HUES48 (cell line): ENCODE data around the gene HSPA1B.

Source experiments
- H3K27ac ChIP-seq: one replicate; pipeline ENCODE4 v1.7.0; 2013; ENCODE audit warnings: low read depth, low read length, inconsistent platforms
- H3K27me3 ChIP-seq: 2 replicates; pipeline ENCODE4 v1.6.1; 2013; ENCODE audit warnings: mild to moderate bottlenecking, low read length; ENCODE audit not compliant: control insufficient read depth, insufficient read depth
- H3K36me3 ChIP-seq: 2 replicates; pipeline ENCODE4 v1.6.1; 2013; ENCODE audit warnings: low read length; ENCODE audit not compliant: control insufficient read depth, insufficient read depth
- H3K4me1 ChIP-seq: 2 replicates; pipeline ENCODE4 v1.6.1; 2013; ENCODE audit warnings: mild to moderate bottlenecking, low read length; ENCODE audit not compliant: control insufficient read depth, insufficient read depth
- H3K4me3 ChIP-seq: 2 replicates; pipeline ENCODE4 v1.5.1; 2013; ENCODE audit warnings: mild to moderate bottlenecking, low read depth, low read length
- H3K9ac ChIP-seq: 2 replicates; pipeline ENCODE4 v1.6.1; 2013; ENCODE audit warnings: mild to moderate bottlenecking, low read depth, low read length, moderate library complexity
- H3K9me3 ChIP-seq: 2 replicates; pipeline ENCODE4 v1.6.1; 2013; ENCODE audit warnings: low read length; ENCODE audit not compliant: control insufficient read depth, insufficient read depth

Gene HSPA1B

DNA sequence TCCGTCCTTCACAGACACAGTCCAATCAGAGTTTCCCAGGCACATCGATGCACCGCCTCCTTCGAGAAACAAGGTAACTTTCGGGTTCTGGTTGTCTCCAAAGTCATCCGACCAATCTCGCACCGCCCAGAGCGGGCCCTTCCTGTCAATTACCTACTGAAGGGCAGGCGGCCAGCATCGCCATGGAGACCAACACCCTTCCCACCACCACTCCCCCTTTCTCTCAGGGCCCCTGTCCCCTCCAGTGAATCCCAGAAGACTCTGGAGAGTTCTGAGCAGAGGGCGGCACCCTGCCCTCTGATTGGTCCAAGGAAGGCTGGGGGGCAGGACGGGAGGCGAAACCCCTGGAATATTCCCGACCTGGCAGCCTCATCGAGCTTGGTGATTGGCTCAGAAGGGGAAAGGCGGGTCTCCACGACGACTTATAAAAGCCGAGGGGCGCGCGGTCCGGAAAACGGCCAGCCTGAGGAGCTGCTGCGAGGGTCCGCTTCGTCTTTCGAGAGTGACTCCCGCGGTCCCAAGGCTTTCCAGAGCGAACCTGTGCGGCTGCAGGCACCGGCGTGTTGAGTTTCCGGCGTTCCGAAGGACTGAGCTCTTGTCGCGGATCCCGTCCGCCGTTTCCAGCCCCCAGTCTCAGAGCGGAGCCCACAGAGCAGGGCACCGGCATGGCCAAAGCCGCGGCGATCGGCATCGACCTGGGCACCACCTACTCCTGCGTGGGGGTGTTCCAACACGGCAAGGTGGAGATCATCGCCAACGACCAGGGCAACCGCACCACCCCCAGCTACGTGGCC lies at the start of gene HSPA1B:
HSPA1B (plus strand) TSS at position 453 of the 794 bp plus-strand sequence; CDS start at position 666, 213 bp downstream.
- H3K27ac ChIP-seq: peak within 1 kb of the TSS; percentile 95
- H3K36me3 ChIP-seq: no peaks in the 10 kb centered on the region
- peak within 1 kb of the TSS; percentile 86 for H3K4me3 ChIP-seq
- H3K9ac ChIP-seq: peak within 1 kb of the TSS; percentile 63
- H3K27me3 ChIP-seq: no peaks in the 10 kb centered on the region
- no peaks in the 10 kb centered on the region for H3K9me3 ChIP-seq
- peaks cover 18% of the 10 kb centered on the region for H3K4me1 ChIP-seq

DNA sequence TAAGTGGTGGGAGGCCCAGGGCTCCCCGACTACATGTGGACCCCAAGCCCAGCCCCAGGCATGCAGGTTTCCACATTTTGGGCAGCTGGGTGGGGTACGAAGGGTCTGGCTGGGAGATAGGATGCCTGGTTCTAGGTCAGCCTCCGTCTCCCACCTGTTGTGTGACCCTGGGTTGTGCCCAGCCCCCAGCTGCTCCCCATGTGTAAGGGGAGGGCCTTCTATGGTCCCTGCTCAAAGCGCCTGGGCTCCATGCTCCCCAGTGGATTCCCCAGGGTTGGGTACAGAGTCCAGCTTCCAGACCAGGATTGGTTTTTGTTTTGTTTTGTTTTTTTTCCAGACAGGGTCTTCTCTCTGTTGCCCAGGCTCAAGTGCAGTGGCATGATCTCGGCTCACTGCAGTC lies 49.3 kb upstream of the HSPA1B start:
- H3K9me3 ChIP-seq: no peaks in the 10 kb centered on the region
- peaks cover 6% of the 10 kb centered on the region; the same call in 1 of the 2 replicates for H3K4me1 ChIP-seq
- H3K9ac ChIP-seq: no peak overlapping the region
- H3K27me3 ChIP-seq: no peaks in the 10 kb centered on the region
- H3K27ac ChIP-seq: no peak overlapping the region
- H3K4me3 ChIP-seq: no peak overlapping the region
- peaks cover 56% of the 10 kb centered on the region for H3K36me3 ChIP-seq

DNA sequence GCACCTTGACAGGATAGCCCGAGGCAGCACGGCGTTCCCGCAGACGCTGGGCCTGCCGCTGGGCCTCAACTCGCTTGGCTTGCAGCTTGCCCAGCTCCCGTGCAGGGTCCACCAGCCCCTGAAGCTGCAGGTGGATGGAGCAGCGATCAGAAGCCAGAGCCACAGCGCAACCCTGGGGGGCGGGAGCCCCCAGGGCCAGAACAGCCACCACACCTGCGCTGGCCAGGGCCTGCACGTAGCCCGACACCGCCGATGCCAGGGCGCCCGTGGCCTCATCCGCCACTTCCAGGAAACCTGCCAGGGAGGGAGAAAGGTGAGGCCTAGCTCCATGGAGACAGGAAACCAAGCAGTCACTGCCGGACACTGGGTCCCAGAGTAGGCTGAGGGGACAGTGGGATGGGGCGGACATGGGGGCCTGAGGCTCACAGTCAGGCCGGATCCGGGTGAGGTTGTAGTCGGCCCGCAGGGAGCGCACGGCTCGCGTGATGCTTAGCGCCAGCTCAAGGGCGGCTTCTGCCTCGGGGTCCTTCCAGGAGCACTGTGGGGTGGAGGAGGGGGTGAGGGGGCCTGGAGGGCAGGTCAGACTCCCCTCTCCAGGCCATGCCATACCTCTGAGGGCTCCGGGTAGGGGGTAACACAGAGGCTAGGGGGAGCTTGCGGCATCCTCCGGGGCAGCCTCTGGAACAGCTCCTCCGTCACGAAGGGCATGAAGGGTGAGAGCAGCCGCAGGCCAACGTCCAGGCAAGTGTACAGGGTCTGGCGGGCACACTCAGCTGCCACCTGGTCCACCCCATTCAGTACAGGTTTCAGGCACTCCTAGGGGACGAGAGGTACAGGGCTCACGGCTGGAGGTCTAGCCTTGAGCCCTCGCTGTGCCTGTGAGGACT lies 48.3 kb upstream of the HSPA1B start:
- Histone ChIP-seq H3K9me3 (no peaks in the 10 kb centered on the region), H3K9ac (no peak overlapping the region), H3K4me3 (no peak overlapping the region), H3K36me3 (peaks cover 66% of the 10 kb centered on the region), H3K4me1 (peaks cover 6% of the 10 kb centered on the region; the same call in 1 of the 2 replicates), H3K27me3 (no peaks in the 10 kb centered on the region), H3K27ac (no peak overlapping the region)

DNA sequence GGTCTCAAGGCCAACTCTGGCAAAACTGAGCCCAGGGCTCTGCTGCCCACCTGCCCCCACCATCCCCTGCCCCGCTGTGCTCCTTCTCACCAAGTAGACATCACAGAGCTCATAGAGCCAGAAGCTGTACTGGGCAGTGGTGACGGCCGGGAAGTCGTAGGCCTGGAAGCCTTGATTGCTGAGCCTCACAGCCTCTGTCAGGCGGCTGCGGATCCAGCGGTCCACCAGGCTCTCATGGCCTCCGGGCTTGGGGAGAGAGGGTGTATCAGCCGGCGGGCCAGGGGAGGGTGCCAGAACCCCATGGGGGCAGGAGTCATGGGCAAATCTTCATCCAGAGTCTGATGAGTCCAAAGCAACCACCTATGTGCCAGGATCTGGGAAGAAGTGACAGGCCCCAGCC lies 47.6 kb upstream of the HSPA1B start:
- Histone ChIP-seq H3K27ac (no peak overlapping the region), H3K27me3 (no peaks in the 10 kb centered on the region), H3K4me1 (peaks cover 6% of the 10 kb centered on the region; the same call in 1 of the 2 replicates), H3K4me3 (no peak overlapping the region), H3K9me3 (no peaks in the 10 kb centered on the region), H3K36me3 (peaks cover 73% of the 10 kb centered on the region), H3K9ac (no peak overlapping the region)

DNA sequence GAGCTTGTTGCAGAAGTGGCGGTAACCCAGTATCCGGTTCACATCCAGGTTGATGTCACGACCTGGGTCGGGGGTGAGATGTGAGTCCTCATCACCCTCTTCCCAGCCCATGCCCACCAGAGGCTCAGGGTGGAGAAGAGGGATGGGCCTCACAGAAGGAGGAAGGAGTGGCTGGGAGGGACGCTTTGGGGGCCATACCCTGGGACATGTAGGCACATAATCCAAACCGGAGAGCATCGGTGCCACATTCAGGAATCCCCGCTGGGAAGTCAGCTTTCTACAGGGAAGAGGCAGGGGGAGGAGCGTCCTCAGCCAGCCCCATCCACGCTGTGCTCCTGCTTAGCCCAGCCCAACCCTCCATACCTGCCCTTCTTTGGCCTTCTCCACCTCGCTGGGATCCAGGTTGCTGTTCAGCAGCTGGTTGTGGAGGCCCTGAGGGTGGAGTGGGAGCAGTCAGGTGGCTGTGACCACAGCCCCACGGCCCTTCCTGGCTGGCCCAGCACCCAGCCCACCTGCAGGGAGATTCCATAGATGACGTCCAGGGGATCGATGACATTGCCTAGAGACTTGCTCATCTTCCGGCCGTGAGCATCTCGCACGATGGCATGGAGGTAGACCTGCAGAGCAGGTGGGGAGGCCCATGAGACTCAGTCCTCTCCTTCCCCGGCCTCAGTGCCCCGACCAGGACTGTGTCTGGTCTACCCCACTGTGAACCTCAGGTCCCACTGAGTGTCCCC lies 46.9 kb upstream of the HSPA1B start:
- Histone ChIP-seq H3K9ac (no peak overlapping the region), H3K4me1 (peaks cover 6% of the 10 kb centered on the region; the same call in 1 of the 2 replicates), H3K27ac (no peak overlapping the region), H3K27me3 (no peaks in the 10 kb centered on the region), H3K36me3 (peaks cover 81% of the 10 kb centered on the region), H3K9me3 (no peaks in the 10 kb centered on the region), H3K4me3 (no peak overlapping the region)

DNA sequence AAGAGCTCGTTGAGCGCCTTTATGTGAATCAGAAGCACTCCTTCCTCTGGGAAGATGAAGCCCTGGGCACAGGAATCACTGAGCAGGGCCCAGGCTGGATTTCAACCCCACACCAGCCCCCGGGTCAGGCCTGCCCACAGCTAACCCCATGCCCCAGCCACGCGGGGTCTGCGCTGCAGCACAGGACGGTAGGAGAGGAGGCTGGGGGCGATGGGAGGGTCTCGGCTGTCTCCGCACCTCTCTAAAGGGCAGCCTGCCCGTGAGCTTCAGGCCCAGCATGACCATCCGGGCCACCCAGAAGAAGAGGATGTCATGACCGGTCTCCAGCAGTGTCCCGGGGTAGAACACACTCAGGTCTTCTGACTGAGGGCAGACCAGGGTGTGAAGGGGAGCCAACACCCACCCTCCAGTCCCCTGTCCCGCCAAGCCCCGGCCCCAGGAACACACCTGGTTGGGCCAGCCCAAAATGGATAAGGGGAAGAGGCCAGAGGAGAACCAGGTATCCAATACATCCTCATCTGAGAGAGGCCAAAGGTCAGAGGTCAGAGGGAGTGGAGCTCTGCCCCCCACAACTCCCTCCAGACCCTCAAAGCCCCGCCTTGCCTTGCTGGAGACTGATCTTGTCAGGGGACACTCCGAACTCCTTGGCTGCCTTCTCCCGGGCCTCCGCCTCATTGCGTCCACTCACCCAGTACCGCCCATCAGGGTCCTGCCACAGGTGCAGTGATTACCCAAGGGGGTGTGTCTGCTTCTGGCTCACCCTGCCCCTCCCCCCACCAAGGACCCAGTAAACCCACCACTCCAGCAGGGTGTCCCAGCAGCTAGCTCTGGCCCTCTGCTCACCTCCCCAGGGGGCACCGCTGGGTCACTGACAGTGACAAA lies 46.1 kb upstream of the HSPA1B start:
- Histone ChIP-seq H3K4me3 (no peak overlapping the region), H3K9ac (no peak overlapping the region), H3K4me1 (peaks cover 6% of the 10 kb centered on the region; the same call in 1 of the 2 replicates), H3K27me3 (no peaks in the 10 kb centered on the region), H3K9me3 (no peaks in the 10 kb centered on the region), H3K27ac (no peak overlapping the region), H3K36me3 (peaks cover 87% of the 10 kb centered on the region)

DNA sequence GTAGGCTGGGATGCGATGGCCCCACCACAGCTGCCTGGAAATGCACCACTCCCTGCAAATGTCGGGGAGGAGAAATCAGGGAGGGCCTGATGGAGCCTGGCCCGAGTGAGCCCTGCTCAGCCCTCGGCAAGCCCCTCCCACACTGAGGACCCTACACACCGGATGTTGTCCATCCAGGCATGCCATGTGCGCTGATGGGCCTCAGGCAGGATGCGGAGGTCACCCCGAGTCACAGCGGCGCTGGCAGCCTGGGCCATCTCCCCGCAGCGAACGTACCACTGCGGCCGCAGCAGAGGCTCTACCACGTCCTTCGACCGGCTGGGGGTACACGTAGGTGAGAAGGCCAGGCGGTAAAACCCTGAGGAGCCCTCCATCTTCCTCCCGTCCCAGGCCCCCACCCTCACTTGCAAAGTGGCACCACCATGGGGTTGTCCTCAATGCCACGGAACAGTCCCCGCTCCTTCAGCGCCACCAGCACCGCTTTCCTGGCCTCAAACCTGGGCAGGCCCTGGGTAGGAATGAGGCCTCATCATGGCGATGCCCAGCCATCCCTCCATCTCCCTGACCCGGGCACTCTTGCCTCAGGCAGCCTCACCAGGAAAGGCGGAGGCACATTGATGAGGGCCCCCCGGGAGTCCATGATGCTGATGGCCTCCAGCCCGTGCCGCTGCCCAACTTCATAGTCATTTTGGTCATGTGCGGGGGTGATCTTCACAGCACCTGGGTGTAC lies 45.2 kb upstream of the HSPA1B start:
- Histone ChIP-seq H3K27ac (no peak overlapping the region), H3K9ac (no peak overlapping the region), H3K27me3 (no peaks in the 10 kb centered on the region), H3K4me3 (no peak overlapping the region), H3K4me1 (0 out of 2 replicates have a peak, but pooled peaks cover under 1% of the 10 kb centered on the region), H3K36me3 (peaks cover 95% of the 10 kb centered on the region), H3K9me3 (no peaks in the 10 kb centered on the region)

DNA sequence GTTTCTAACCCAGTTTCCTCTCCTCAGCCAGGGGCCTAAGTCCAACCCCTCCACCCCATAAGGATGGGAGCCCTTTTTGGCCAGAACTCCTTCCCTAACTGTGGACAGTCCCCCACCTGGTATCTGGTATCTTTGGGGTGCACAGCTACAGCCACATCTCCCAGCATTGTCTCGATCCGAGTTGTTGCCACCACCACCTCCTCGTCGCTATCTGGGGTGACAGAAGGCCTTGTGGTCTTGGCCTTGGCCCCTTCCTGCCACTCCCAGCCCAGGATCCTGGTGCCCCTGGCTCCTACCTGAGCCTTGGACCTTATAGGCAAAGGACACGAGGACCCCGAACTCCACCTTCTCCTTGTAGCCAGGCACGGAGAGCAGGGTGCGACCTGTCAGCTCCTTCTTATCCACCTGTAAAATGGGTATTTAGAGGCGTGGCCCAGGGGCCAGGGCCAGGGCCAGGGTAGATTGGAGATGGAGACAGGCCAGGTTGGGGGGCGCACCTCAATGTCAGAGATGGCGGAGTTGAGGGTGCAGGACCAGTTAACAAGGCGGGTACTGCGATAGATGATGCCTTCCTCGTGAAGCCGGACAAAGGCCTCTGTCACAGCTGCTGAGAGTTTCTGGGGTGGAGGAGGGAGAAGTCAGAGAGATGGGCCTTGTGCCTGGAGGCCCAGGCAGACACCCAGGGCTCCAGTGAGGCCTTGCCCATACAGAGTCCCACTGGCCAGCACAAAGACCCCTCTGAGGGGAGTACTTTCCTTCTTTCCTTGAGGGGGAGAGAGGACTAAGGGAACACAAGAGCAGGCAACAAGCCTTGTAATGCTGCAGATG lies 43.2 kb upstream of the HSPA1B start:
- Histone ChIP-seq H3K9ac (no peak overlapping the region), H3K36me3 (peaks cover 87% of the 10 kb centered on the region)

DNA sequence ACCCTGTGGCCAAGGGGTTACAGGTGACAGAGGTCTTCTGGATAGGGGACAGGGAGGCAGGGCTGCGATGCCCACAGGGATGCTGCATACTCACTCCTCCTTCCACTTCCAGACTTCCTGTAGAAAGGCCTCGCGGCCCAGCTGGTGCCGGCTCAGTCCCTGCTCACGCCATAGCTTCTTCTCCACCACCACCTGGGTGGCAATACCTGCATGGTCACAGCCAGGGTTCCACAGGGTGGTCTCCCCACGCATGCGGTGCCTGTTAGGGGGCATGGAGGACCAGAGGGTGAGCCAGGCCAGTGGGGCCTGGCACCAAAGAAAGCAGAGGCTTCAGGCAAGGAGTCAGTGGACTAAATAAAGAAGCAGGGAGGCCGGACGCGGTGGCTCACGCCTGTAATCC lies 42.1 kb upstream of the HSPA1B start:
- Histone ChIP-seq H3K9ac (no peak overlapping the region), H3K4me1 (no peaks in the 10 kb centered on the region), H3K36me3 (peaks cover 83% of the 10 kb centered on the region), H3K9me3 (no peaks in the 10 kb centered on the region), H3K4me3 (no peak overlapping the region), H3K27ac (no peak overlapping the region), H3K27me3 (no peaks in the 10 kb centered on the region)

More for the DNA sequence above, 43.2 kb upstream of the HSPA1B start:
- no peaks in the 10 kb centered on the region for H3K4me1 ChIP-seq
- H3K9me3 ChIP-seq: no peaks in the 10 kb centered on the region
- no peaks in the 10 kb centered on the region for H3K27me3 ChIP-seq
- no peak overlapping the region for H3K27ac ChIP-seq
- no peak overlapping the region for H3K4me3 ChIP-seq
